Measurements from ENCODE around the gene DZIP1L. TPM values are rescaled to one million over a fixed set of nuclear protein-coding genes. Genes with fewer than 3 reads are reported as not detected.

The DZIP1L gene
- total RNA-seq, 2 donors from 2014 or later: 10.2 to 18.7 TPM

DNA sequence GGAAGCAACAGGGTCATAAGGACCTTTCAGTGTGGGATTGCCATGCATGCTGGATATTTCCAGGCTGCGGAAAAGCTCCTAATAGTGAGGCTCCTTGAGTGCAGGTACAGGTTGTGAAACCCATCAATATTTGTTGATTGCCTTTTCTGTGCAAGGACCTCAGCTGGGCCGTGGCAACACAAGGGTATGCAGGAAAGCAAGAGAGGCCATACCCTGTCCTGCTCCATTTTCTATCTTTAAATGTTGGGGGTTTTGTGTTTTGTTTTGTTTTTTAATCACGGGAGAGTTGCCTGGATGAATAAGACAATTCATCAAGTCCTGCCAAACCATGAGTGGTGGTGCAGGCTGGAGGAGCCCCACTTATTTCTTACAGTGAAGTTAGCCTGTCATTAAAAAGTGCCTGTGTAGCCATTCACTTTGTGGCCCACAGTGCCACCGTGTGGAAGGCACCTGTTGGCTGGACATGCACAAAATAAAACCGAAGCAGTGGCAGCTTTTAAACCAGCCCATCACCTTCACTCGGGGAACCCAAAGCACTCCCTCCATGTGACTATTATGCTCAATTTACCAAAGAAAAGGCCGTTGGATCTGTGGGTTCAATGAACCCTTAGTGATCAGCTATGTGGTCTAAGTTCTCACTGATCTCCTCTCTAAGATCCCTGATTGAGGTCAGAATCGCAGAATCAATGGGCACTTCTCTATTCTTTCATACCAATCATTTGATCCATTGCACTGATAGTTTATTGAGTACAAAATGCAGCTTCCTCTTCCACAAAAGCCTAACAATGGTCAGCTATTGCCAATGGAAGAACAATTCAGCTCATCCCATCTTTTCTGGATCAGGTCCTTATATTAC is 63.2 kb downstream of the DZIP1L start:
- WGBS: 43% methylated on average over 8 of the region's 8 CpGs
- H3K4me3 ChIP-seq: no peak overlapping the region
- no peak for DNase-seq (ENCODE audit: low spot score)

GRCh38 chr3:138049157-138049919 is 66.1 kb downstream of the DZIP1L start:
- no peak overlapping the region for H3K4me3 ChIP-seq
- H3K27ac ChIP-seq: no peak overlapping the region
- no peak for TF ChIP-seq CTCF (IDR thresholded peaks at IDR 0.05)
- no peak for TF ChIP-seq POLR2A (IDR thresholded peaks at IDR 0.05)
- TF ChIP-seq POLR2AphosphoS5 (IDR thresholded peaks at IDR 0.05): no peak
- H3K27me3 ChIP-seq (replicated peaks; ENCODE audit: insufficient read depth): no peaks in the 10 kb centered on the region
- intact Hi-C loops (cut with DNase I): no loop called here
- DNase-seq (ENCODE audit: low spot score): no peak
- no peaks in the 10 kb centered on the region for H3K4me1 ChIP-seq (replicated peaks)
- WGBS: 93% methylated on average over 9 of the region's 9 CpGs
- H3K36me3 ChIP-seq: no peaks in the 10 kb centered on the region
- no peaks in the 10 kb centered on the region for H3K9me3 ChIP-seq

More for the DNA sequence above, 63.2 kb downstream of the DZIP1L start:
- Histone ChIP-seq H3K36me3 (no peaks in the 10 kb centered on the region), H3K9me3 (no peaks in the 10 kb centered on the region), H3K27me3 (replicated peaks; ENCODE audit: insufficient read depth) (no peaks in the 10 kb centered on the region), H3K27ac (no peak overlapping the region), H3K4me1 (replicated peaks) (no peaks in the 10 kb centered on the region)
- TF ChIP-seq POLR2AphosphoS5 (IDR thresholded peaks at IDR 0.05) (no peak), POLR2A (IDR thresholded peaks at IDR 0.05) (no peak), CTCF (IDR thresholded peaks at IDR 0.05) (peak in 3 of 4 experiments; percentile 36 to 52 (median 38))
- intact Hi-C loops (cut with DNase I): no loop called here

DNA sequence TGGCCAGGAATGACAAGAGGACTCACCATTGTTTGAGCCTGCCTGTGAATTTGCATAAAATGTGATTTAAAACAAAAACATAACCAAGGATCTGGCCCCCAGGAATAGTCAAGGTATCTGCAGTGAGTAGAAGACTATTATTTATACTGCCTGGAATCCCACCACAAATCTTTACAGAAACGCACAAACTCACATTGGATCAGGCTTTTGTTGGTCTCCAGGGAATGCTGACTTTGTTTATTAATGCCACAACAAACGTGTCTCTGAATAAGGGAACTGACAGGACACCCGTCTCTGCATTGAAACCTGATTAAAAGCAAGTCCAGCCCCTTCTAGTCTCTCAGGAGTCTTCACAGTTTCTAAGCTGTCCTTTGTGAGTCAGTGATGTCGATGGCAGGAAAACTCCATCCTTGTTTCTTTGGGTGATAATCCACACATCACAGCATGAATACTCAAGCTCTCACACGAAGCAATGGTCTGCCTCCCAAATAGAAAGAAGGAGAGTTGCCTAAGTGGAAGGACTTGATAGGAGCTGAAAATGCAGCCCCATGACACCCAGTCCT is 67.7 kb downstream of the DZIP1L start:
- H3K27ac ChIP-seq: no peak overlapping the region
- intact Hi-C loops (cut with DNase I): no loop called here
- WGBS: 50% methylated on average over 5 of the region's 5 CpGs
- H3K27me3 ChIP-seq (replicated peaks; ENCODE audit: insufficient read depth): no peaks in the 10 kb centered on the region
- H3K4me3 ChIP-seq: no peak overlapping the region
- H3K36me3 ChIP-seq: no peaks in the 10 kb centered on the region
- H3K4me1 ChIP-seq (replicated peaks): no peaks in the 10 kb centered on the region
- no peaks in the 10 kb centered on the region for H3K9me3 ChIP-seq
- TF ChIP-seq CTCF (IDR thresholded peaks at IDR 0.05): no peak
- TF ChIP-seq POLR2A (IDR thresholded peaks at IDR 0.05): no peak
- no peak for TF ChIP-seq POLR2AphosphoS5 (IDR thresholded peaks at IDR 0.05)
- no peak for DNase-seq (ENCODE audit: low spot score)

GRCh38 chr3:138046955-138047354 is 68.5 kb downstream of the DZIP1L start:
- Histone ChIP-seq H3K9me3 (no peaks in the 10 kb centered on the region), H3K4me1 (replicated peaks) (no peaks in the 10 kb centered on the region), H3K27ac (no peak overlapping the region), H3K27me3 (replicated peaks; ENCODE audit: insufficient read depth) (no peaks in the 10 kb centered on the region), H3K36me3 (no peaks in the 10 kb centered on the region), H3K4me3 (no peak overlapping the region)
- TF ChIP-seq POLR2AphosphoS5 (IDR thresholded peaks at IDR 0.05) (no peak), POLR2A (IDR thresholded peaks at IDR 0.05) (no peak), CTCF (IDR thresholded peaks at IDR 0.05) (no peak)
- intact Hi-C loops (cut with DNase I): no loop called here
- WGBS: 25% methylated on average over 3 of the region's 3 CpGs
- DNase-seq (ENCODE audit: low spot score): no peak

All from prostate gland (tissue), 2 donors.